ENCODE measurements around the gene CDH4. TPM values are rescaled to one million over a fixed set of nuclear protein-coding genes. Genes with fewer than 3 reads are reported as not detected.

CDH4 gene
- total RNA-seq, 3 donors from 2014 or later (not counting 1 experiment from before 2014, with no cell fraction given) = 0.18 TPM; not detected in 2

DNA sequence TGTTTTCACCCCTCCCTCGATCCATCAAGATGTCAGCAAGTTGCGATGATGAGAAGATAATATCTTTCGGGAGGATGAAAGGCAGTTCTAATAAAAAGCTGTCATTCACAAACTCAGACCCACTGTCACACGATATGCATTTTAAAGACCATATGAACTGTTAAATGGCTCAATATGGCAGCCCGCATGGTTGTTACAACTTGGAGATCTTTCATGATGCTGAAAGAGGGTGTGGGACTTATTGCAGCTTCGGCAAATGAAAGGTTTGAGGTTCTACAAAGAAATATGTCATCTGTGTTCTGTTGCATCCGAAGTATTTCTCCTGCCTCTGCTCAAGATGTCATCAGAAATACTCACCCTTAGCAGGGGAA, 128.5 kb downstream of the CDH4 start:
- H3K4me1 Mint-ChIP-seq = no peaks in the 10 kb centered on the region
- no peaks in the 10 kb centered on the region for H3K4me1 ChIP-seq (ENCODE audit: control insufficient read depth, insufficient read depth, low read length)
- WGBS (ENCODE audit: insufficient coverage) = 87% methylated on average over 4 of the region's 7 CpGs
- no peak overlapping the region for H3K27ac Mint-ChIP-seq
- no peaks in the 10 kb centered on the region for H3K27me3 ChIP-seq (ENCODE audit: control insufficient read depth, insufficient read depth, low read length)
- no peak overlapping the region for H3K4me3 Mint-ChIP-seq
- no peak overlapping the region for H3K4me3 ChIP-seq (ENCODE audit: low read length)
- H3K9me3 ChIP-seq (ENCODE audit: control insufficient read depth, insufficient read depth, low read length) = peaks cover 17% of the 10 kb centered on the region
- ATAC-seq (no peak), DNase-seq (no peak)
- intact Hi-C loops (cut with micrococcal nuclease) = no loop called here
- no peaks in the 10 kb centered on the region for H3K36me3 Mint-ChIP-seq
- no peak overlapping the region for H3K27ac ChIP-seq (ENCODE audit: low read length)
- H3K36me3 ChIP-seq (ENCODE audit: control insufficient read depth, insufficient read depth, low read length) = no peaks in the 10 kb centered on the region
- H3K9me3 Mint-ChIP-seq = peaks cover 0 to 2% of the 10 kb centered on the region in 2 donors
- peaks cover 0 to 2% of the 10 kb centered on the region in 2 donors for H3K27me3 Mint-ChIP-seq (ENCODE audit: low read depth in 2 of 2)
- TF ChIP-seq, protein P1, sequence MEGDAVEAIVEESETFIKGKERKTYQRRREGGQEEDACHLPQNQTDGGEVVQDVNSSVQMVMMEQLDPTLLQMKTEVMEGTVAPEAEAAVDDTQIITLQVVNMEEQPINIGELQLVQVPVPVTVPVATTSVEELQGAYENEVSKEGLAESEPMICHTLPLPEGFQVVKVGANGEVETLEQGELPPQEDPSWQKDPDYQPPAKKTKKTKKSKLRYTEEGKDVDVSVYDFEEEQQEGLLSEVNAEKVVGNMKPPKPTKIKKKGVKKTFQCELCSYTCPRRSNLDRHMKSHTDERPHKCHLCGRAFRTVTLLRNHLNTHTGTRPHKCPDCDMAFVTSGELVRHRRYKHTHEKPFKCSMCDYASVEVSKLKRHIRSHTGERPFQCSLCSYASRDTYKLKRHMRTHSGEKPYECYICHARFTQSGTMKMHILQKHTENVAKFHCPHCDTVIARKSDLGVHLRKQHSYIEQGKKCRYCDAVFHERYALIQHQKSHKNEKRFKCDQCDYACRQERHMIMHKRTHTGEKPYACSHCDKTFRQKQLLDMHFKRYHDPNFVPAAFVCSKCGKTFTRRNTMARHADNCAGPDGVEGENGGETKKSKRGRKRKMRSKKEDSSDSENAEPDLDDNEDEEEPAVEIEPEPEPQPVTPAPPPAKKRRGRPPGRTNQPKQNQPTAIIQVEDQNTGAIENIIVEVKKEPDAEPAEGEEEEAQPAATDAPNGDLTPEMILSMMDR (IDR thresholded peaks at IDR 0.05) = no peak

DNA sequence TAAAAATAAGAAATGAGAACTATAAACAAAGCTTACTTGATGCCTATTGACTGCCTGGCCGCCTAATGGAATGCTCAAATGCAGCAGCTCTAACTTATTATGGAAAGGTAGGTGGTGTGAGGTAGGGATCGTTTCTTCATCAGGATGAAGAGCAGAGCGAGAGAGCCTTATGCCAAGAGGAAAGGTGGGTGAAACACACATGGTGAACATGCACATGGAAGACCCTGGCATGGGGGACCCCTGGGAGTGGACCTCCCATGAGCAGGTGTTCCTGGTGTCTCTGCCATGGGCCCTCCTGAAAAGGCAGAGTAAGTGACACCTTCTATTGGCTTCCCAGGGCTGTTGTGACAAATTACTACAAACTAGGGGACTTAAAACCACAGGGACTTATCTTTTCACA, 130.1 kb downstream of the CDH4 start:
- Mint-ChIP-seq H3K27ac (no peak overlapping the region), H3K4me1 (no peaks in the 10 kb centered on the region), H3K27me3 (ENCODE audit: low read depth in 2 of 2) (peaks cover 0 to 5% of the 10 kb centered on the region in 2 donors), H3K36me3 (no peaks in the 10 kb centered on the region), H3K4me3 (no peak overlapping the region), H3K9me3 (peaks cover 0 to 2% of the 10 kb centered on the region in 2 donors)
- Histone ChIP-seq H3K27me3 (ENCODE audit: control insufficient read depth, insufficient read depth, low read length) (no peaks in the 10 kb centered on the region), H3K9me3 (ENCODE audit: control insufficient read depth, insufficient read depth, low read length) (peaks cover 12% of the 10 kb centered on the region), H3K36me3 (ENCODE audit: control insufficient read depth, insufficient read depth, low read length) (no peaks in the 10 kb centered on the region), H3K4me3 (ENCODE audit: low read length) (no peak overlapping the region), H3K27ac (ENCODE audit: low read length) (no peak overlapping the region), H3K4me1 (ENCODE audit: control insufficient read depth, insufficient read depth, low read length) (no peaks in the 10 kb centered on the region)
- intact Hi-C loops (cut with micrococcal nuclease) = no loop called here
- 83% methylated on average over 3 of the region's 3 CpGs for WGBS (ENCODE audit: insufficient coverage)
- TF ChIP-seq, protein P1 (IDR thresholded peaks at IDR 0.05) = no peak
- no peak for DNase-seq
- no peak for ATAC-seq

DNA sequence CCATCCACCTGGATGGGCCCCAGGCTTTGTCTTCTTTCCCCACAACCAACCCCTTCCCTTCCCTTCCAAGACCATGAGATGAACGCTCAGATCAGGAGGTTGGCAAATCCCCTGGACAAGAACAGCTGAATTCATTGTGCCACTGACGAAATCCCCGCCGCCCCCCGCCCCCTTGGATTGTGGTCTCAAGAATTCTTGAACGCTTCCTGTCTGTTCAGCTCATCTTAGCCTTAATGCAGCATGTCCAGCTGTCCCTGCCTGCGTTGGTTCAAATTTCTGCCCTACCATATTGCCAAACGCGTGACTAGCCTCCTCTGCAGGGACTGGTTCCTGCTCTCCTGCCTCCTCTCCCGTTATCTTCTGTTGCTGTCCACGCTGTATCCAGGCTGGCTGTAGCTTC, 133.2 kb downstream of the CDH4 start:
- Mint-ChIP-seq H3K27ac (no peak overlapping the region), H3K27me3 (ENCODE audit: low read depth in 2 of 2) (peaks cover 0 to 5% of the 10 kb centered on the region in 2 donors)
- ATAC-seq = no peak

DNA sequence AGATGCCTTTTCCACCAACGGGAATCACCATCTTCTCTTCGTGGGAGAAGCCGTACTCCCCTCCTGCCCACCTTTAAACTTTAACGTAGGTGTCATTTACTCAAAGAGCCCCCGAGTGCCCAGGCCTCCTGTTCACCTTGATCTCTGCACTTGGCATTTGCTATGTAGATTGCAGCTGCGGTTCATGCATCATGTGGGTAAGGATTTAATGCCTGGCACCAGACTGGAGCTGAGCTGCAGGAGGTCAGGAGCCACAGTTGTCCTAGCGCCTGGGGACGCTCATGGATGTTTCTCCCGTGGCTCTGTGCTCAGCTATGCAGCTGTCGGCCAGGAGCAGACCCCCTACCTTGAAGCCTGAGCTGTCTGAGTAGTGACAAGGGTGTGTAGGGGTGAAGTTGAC, 133.7 kb downstream of the CDH4 start:
- Mint-ChIP-seq H3K36me3 (no peaks in the 10 kb centered on the region), H3K27ac (no peak overlapping the region), H3K27me3 (ENCODE audit: low read depth in 2 of 2) (peaks cover 0 to 5% of the 10 kb centered on the region in 2 donors), H3K9me3 (peaks cover 0 to 3% of the 10 kb centered on the region in 2 donors), H3K4me3 (no peak overlapping the region), H3K4me1 (no peaks in the 10 kb centered on the region)
- H3K4me3 ChIP-seq (ENCODE audit: low read length) = no peak overlapping the region
- H3K36me3 ChIP-seq (ENCODE audit: control insufficient read depth, insufficient read depth, low read length) = no peaks in the 10 kb centered on the region
- no peaks in the 10 kb centered on the region for H3K27me3 ChIP-seq (ENCODE audit: control insufficient read depth, insufficient read depth, low read length)
- WGBS (ENCODE audit: insufficient coverage) = 87% methylated on average over 10 of the region's 10 CpGs
- DNase-seq = no peak
- intact Hi-C loops (cut with micrococcal nuclease) = no loop called here
- H3K27ac ChIP-seq (ENCODE audit: low read length) = no peak overlapping the region
- peaks cover 21% of the 10 kb centered on the region for H3K9me3 ChIP-seq (ENCODE audit: control insufficient read depth, insufficient read depth, low read length)
- no peaks in the 10 kb centered on the region for H3K4me1 ChIP-seq (ENCODE audit: control insufficient read depth, insufficient read depth, low read length)
- TF ChIP-seq, protein P1 (IDR thresholded peaks at IDR 0.05) = no peak
- no peak for ATAC-seq

More for the DNA sequence above, 133.2 kb downstream of the CDH4 start:
- Mint-ChIP-seq H3K36me3 (no peaks in the 10 kb centered on the region), H3K9me3 (peaks cover 0 to 3% of the 10 kb centered on the region in 2 donors), H3K4me1 (no peaks in the 10 kb centered on the region), H3K4me3 (no peak overlapping the region)
- intact Hi-C loops (cut with micrococcal nuclease) = no loop called here
- Histone ChIP-seq H3K27me3 (ENCODE audit: control insufficient read depth, insufficient read depth, low read length) (no peaks in the 10 kb centered on the region), H3K9me3 (ENCODE audit: control insufficient read depth, insufficient read depth, low read length) (peaks cover 21% of the 10 kb centered on the region), H3K36me3 (ENCODE audit: control insufficient read depth, insufficient read depth, low read length) (no peaks in the 10 kb centered on the region), H3K27ac (ENCODE audit: low read length) (no peak overlapping the region), H3K4me3 (ENCODE audit: low read length) (no peak overlapping the region), H3K4me1 (ENCODE audit: control insufficient read depth, insufficient read depth, low read length) (no peaks in the 10 kb centered on the region)
- 92% methylated on average over 11 of the region's 11 CpGs for WGBS (ENCODE audit: insufficient coverage)
- DNase-seq = no peak
- TF ChIP-seq, protein P1 (IDR thresholded peaks at IDR 0.05) = no peak
